Activated B cell treated with CpG ODN at 0.5 μM for 24 hours (primary cell): ENCODE measurements around the gene LUZP2. TPM values are rescaled to one million over a fixed set of nuclear protein-coding genes. Genes with fewer than 3 reads are reported as not detected.

Source experiments
- ATAC-seq: fragments of 200-7000 bp; cut with Tn5 transposase; one replicate; pipeline ENCODE4 v1.10.0; 2021; ENCODE audit warnings: low read depth, mild to moderate bottlenecking, moderate library complexity
- CTCF ChIA-PET: fragments of 350-600 bp; sonication (Branson Sonifier 250); formaldehyde crosslinking; loops from one replicate; lab custom pipeline; 2021; ENCODE audit warnings: antibody characterized with exemption; lab: Charles Lee
- POLR2A ChIA-PET: fragments of 350-600 bp; sonication (Branson Sonifier 250); formaldehyde crosslinking; loops from one replicate; lab custom pipeline; 2021; ENCODE audit warnings: antibody characterized with exemption; lab: Charles Lee
- DNase-seq: peaks from one replicate; pipeline ENCODE4 v3.0.0; 2022
- H3K27ac Mint-ChIP-seq: one replicate; pipeline ENCODE4 v1.8.0; 2020; ENCODE audit warnings: mixed read lengths
- H3K27me3 Mint-ChIP-seq: one replicate; pipeline ENCODE4 v1.8.0; 2021; ENCODE audit warnings: mixed read lengths
- H3K36me3 Mint-ChIP-seq: one replicate; pipeline ENCODE4 v1.8.0; 2021; ENCODE audit warnings: low read depth, mixed read lengths
- H3K4me1 Mint-ChIP-seq: one replicate; pipeline ENCODE4 v1.8.0; 2021; ENCODE audit warnings: mixed read lengths
- H3K4me3 Mint-ChIP-seq: one replicate; pipeline ENCODE4 v1.8.0; 2020; ENCODE audit warnings: mild to moderate bottlenecking, mixed read lengths
- H3K9me3 Mint-ChIP-seq: one replicate; pipeline ENCODE4 v1.8.0; 2020; ENCODE audit warnings: mixed read lengths
- intact Hi-C: fragments of 100-400 bp; cut with micrococcal nuclease; formaldehyde crosslinking; loops from one replicate; pipeline ENCODE4 v1.15.1; 2024
- total RNA-seq: library from RNA; stranded (reverse); gene quantifications from 2 replicates; pipeline ENCODE4 v1.2.3, GENCODE V29; 2022
- TF ChIP-seq, protein P1 (sequence below): fragments of 200-600 bp; IDR thresholded peaks from one replicate; pipeline ENCODE4 v1.8.0; 2022; ENCODE audit warnings: antibody characterized with exemption, mild to moderate bottlenecking

LUZP2 gene
- total RNA-seq, 1 donor from 2014 or later, result not detected

DNA sequence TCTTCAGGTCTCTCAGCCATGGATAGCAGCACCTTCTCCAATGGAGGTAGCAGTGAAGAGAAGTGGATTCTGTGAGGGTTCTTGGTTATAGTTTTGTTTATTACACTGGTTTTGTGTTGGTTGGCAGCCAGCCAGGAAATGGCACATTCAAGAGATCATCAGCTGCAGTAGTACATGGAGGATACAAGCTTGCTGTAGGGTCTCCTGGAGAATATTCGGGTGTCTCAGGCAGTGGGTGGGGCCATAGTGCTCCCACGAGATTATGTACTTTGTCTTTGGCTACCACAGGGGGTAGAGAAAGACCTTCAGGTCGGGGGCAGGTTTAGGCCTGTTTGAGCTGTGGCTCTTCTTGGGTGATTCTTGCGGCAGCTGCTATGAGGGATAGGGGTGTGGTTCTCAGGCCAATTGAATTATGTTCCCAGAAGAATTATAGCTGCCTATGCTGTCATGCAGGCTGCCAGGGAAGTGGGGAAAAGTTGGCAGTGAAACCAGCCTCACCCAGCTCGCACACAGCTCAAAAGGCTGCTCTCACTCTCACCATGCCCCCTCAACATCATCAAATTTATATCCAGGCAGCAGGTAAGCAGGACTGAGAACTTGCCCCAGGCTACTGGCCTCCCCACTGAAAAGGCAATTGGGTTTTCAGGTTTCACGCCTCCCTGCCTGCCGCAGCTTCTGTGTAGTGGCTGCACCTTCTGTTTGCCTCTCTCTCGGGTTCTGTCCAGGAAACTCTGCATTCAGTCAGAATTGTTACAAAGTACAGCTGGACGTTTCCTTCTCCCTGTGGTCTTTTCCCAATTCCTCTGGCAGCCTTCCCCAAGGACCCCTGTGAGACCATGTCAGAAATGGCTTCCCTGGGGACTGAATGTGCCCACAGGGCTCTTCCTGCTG, 435.5 kb downstream of the LUZP2 start:
- CTCF ChIA-PET, result no interaction called here
- no peaks in the 10 kb centered on the region for H3K4me1 Mint-ChIP-seq
- intact Hi-C loops, result no loop called here
- DNase-seq (no peak), ATAC-seq (no peak)
- no peak overlapping the region for H3K4me3 Mint-ChIP-seq
- no peaks in the 10 kb centered on the region for H3K36me3 Mint-ChIP-seq
- no peak overlapping the region for H3K27ac Mint-ChIP-seq
- TF ChIP-seq, protein P1, sequence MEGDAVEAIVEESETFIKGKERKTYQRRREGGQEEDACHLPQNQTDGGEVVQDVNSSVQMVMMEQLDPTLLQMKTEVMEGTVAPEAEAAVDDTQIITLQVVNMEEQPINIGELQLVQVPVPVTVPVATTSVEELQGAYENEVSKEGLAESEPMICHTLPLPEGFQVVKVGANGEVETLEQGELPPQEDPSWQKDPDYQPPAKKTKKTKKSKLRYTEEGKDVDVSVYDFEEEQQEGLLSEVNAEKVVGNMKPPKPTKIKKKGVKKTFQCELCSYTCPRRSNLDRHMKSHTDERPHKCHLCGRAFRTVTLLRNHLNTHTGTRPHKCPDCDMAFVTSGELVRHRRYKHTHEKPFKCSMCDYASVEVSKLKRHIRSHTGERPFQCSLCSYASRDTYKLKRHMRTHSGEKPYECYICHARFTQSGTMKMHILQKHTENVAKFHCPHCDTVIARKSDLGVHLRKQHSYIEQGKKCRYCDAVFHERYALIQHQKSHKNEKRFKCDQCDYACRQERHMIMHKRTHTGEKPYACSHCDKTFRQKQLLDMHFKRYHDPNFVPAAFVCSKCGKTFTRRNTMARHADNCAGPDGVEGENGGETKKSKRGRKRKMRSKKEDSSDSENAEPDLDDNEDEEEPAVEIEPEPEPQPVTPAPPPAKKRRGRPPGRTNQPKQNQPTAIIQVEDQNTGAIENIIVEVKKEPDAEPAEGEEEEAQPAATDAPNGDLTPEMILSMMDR, result no peak
- H3K27me3 Mint-ChIP-seq, result no peaks in the 10 kb centered on the region
- POLR2A ChIA-PET, result no interaction called here
- peaks cover 7% of the 10 kb centered on the region for H3K9me3 Mint-ChIP-seq

DNA sequence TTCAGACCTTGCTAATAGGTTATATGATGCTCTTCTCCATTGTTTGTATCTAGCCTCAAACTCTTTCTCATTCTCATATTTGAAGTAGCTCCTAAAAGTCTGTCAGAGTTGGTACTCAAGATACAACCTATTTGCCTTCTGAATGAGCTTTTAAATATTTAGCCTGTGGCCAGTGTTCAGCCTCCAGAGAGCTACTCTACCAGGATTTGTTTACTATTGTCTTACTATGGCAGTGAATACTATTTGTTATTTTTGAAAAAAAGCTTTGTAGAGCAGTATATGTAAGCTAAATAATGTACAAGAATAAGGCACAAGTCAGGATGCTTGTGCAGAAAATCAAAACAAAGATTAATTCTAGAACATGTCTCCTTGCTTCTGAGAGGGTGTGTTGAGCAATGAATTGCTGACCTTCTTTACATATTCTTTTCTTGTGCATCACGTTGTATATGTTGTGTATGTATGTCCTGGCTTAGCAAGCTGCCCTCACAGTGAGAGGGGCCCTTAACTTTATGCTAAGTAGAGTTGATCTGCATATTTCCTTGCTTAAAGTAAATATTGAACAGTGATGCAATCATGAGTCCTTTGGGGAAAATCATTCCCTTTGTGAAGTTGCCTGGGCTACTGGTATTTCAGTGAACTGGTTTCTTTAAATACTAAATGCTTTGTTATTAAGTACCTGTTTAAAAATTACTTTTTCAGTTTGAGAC, 438.0 kb downstream of the LUZP2 start:
- ATAC-seq (no peak), DNase-seq (no peak)
- H3K9me3 Mint-ChIP-seq, result peaks cover 4% of the 10 kb centered on the region
- no peak overlapping the region for H3K4me3 Mint-ChIP-seq
- intact Hi-C loops, result no loop called here
- no peak overlapping the region for H3K27ac Mint-ChIP-seq
- H3K4me1 Mint-ChIP-seq, result no peaks in the 10 kb centered on the region
- POLR2A ChIA-PET, result no interaction called here
- no peaks in the 10 kb centered on the region for H3K36me3 Mint-ChIP-seq
- H3K27me3 Mint-ChIP-seq, result no peaks in the 10 kb centered on the region
- TF ChIP-seq, protein P1, result no peak
- CTCF ChIA-PET, result no interaction called here

DNA sequence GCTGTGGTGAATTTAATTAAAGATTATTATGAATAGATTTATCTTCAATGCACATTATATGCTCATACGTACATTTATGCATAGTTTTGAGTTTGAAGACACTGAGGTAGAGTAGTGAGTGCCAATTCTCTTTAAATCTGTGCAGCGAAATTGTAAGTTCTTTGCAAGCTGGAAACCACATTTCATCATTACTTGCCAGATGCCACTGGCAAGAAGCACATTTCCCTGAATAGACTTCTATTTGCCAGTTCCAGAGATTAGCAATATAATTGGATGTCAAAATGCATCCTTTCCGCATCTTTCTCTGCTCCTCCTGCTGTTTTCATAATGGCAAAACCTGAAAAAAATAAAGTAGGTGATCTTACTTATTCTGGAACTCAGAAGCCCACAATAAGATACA, 448.0 kb downstream of the LUZP2 start:
- TF ChIP-seq, protein P1, result no peak
- H3K4me3 Mint-ChIP-seq, result no peak overlapping the region
- POLR2A ChIA-PET, result no interaction called here
- ATAC-seq (no peak), DNase-seq (no peak)
- CTCF ChIA-PET, result no interaction called here
- intact Hi-C loops, result no loop called here
- H3K4me1 Mint-ChIP-seq, result no peaks in the 10 kb centered on the region
- H3K36me3 Mint-ChIP-seq, result no peaks in the 10 kb centered on the region
- H3K27me3 Mint-ChIP-seq, result no peaks in the 10 kb centered on the region
- no peak overlapping the region for H3K27ac Mint-ChIP-seq
- no peaks in the 10 kb centered on the region for H3K9me3 Mint-ChIP-seq

DNA sequence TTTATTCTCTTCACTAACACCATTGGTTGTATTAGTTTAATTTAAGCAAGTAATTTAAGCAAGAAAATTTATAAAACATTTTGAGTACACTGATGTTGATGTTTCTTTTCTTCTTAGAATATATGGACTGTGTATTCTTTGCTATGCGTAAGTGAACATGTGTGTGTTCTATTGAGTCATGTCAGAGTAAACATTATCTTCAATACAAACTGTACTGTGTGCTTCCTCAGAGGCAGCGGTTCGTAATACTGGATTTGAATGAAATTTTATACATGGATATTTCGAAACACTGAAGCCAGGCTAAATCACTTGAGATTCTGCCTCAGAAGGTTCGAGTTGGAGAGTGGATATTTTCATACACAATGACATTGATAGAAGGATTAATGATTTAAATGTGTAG, 452.6 kb downstream of the LUZP2 start:
- H3K27ac Mint-ChIP-seq, result no peak overlapping the region
- no peak for DNase-seq
- no peak overlapping the region for H3K4me3 Mint-ChIP-seq
- H3K9me3 Mint-ChIP-seq, result no peaks in the 10 kb centered on the region
- ChIA-PET POLR2A (no interaction called here), CTCF (no interaction called here)
- H3K36me3 Mint-ChIP-seq, result no peaks in the 10 kb centered on the region
- no peak for ATAC-seq
- H3K4me1 Mint-ChIP-seq, result no peaks in the 10 kb centered on the region
- H3K27me3 Mint-ChIP-seq, result no peaks in the 10 kb centered on the region
- TF ChIP-seq, protein P1, result no peak
- intact Hi-C loops, result no loop called here

DNA sequence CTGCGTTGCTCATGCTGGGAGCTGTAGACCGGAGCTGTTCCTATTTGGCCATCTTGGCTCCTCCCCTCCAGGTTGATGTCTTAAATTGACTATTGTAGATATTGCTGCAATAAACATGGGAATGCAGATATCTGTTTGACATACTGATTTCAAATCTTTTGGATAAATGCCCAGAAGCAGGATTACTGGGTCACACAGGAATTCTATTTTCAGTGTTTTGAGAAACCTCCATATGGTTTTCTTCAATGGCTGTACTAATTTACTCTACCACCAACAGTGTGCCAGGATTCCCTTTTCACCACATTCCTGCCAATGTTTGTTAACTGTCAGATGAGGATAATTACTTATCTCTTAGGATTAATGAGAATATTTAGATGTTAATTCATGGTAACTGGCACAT, 467.0 kb downstream of the LUZP2 start:
- Mint-ChIP-seq H3K4me1 (no peaks in the 10 kb centered on the region), H3K9me3 (peaks cover 3% of the 10 kb centered on the region), H3K36me3 (no peaks in the 10 kb centered on the region), H3K27me3 (no peaks in the 10 kb centered on the region), H3K4me3 (no peak overlapping the region), H3K27ac (no peak overlapping the region)
- ChIA-PET CTCF (no interaction called here), POLR2A (no interaction called here)
- intact Hi-C loops, result no loop called here
- TF ChIP-seq, protein P1, result no peak
- DNase-seq, result no peak
- no peak for ATAC-seq
